Esophagus (tissue), 2 donors: Measurements from ENCODE around the gene GJA5. TPM values are rescaled to one million over a fixed set of nuclear protein-coding genes. Genes with fewer than 3 reads are reported as not detected.
"Not testable (repeated sequence)": the region's sequence is repeated elsewhere in the genome, so short reads cannot be mapped to it uniquely, and the experiment has no call there.

Experiments
- H3K27ac ChIP-seq, 2 donors: one replicate each; pipeline ENCODE4 v1.5.1; 2013; ENCODE audit warnings: low read depth in 2 of 2, mild to moderate bottlenecking in 2 of 2, inconsistent platforms in 1 of 2, low read length in 1 of 2, moderate library complexity in 1 of 2
- H3K27me3 ChIP-seq, 2 donors: one replicate each; pipeline ENCODE4 v1.6.1; 2013; ENCODE audit warnings: low read length in 2 of 2, control low read depth in 1 of 2, mild to moderate bottlenecking in 1 of 2; ENCODE audit not compliant: insufficient read depth in 2 of 2, control insufficient read depth in 1 of 2
- H3K36me3 ChIP-seq, 2 donors: one replicate each; pipeline ENCODE4 v1.6.1; 2013; ENCODE audit warnings: low read length in 1 of 2; ENCODE audit not compliant: control insufficient read depth in 2 of 2, insufficient read depth in 2 of 2
- H3K4me1 ChIP-seq, 2 donors: one replicate each; pipeline ENCODE4 v1.6.1; 2013; ENCODE audit warnings: low read length in 1 of 2; ENCODE audit not compliant: control insufficient read depth in 2 of 2, insufficient read depth in 2 of 2
- H3K4me3 ChIP-seq, 2 donors: one replicate each; pipeline ENCODE4 v1.5.1; 2013; ENCODE audit warnings: low read length in 2 of 2, mild to moderate bottlenecking in 2 of 2, low read depth in 1 of 2, moderate library complexity in 1 of 2
- H3K9me3 ChIP-seq, 2 donors: one replicate each; pipeline ENCODE4 v1.6.1; 2013; ENCODE audit warnings: mild to moderate bottlenecking in 2 of 2, low read depth in 1 of 2, low read length in 1 of 2, moderate library complexity in 1 of 2; ENCODE audit not compliant: control insufficient read depth in 2 of 2, insufficient read depth in 1 of 2
- WGBS, 2 donors: extraction: QIAGEN DNeasy Blood & Tissue Kit; methylation state at CpG; one replicate each; pipeline ENCODE4 v1.1.7; 2013; 5-methylcytosine and 5-hydroxymethylcytosine counted together
- polyA plus RNA-seq, 2 donors: library from polyadenylated mRNA; stranded (reverse); fragments of 200-250 nt; gene quantifications; one replicate each; pipeline ENCODE4 v1.2.3, GENCODE V29; 2013
- donor health status: healthy with polysubstance abuse.
- donor health status: Bipolar disorder and iron deficiency.

Gene GJA5
- polyA plus RNA-seq, 2 donors = 0.37 to 1.4 TPM

GRCh38 chr1:147738739-147739476, 21.5 kb downstream of the GJA5 start:
- no peaks in the 10 kb centered on the region for H3K9me3 ChIP-seq
- H3K4me3 ChIP-seq = no peak overlapping the region
- 89% methylated on average over 6 of the region's 6 CpGs for WGBS, 2 donors
- H3K27me3 ChIP-seq = no peaks in the 10 kb centered on the region
- H3K36me3 ChIP-seq = no peaks in the 10 kb centered on the region
- H3K27ac ChIP-seq = no peak overlapping the region
- no peaks in the 10 kb centered on the region for H3K4me1 ChIP-seq

- no peak overlapping the region for H3K4me3 ChIP-seq
- no peaks in the 10 kb centered on the region for H3K4me1 ChIP-seq
- H3K9me3 ChIP-seq = no peaks in the 10 kb centered on the region
- 95 to 98% methylated on average over 2 of the region's 2 CpGs for WGBS, 2 donors
- H3K36me3 ChIP-seq = no peaks in the 10 kb centered on the region
- H3K27ac ChIP-seq = no peak overlapping the region
- no peaks in the 10 kb centered on the region for H3K27me3 ChIP-seq
These were observed 22.3 kb downstream of the GJA5 start for GRCh38 chr1:147738129-147738528.

GRCh38 chr1:147736883-147737282, 23.5 kb downstream of the GJA5 start:
- H3K36me3 ChIP-seq = no peaks in the 10 kb centered on the region

GRCh38 chr1:147735423-147735822, 25.0 kb downstream of the GJA5 start:
- H3K4me1 ChIP-seq = no peaks in the 10 kb centered on the region
- H3K27ac ChIP-seq = no peak overlapping the region
- 98 to 100% methylated on average over 1 of the region's 1 CpG for WGBS, 2 donors
- H3K4me3 ChIP-seq = no peak overlapping the region
- no peaks in the 10 kb centered on the region for H3K9me3 ChIP-seq
- no peaks in the 10 kb centered on the region for H3K36me3 ChIP-seq
- H3K27me3 ChIP-seq = no peaks in the 10 kb centered on the region

More at GRCh38 chr1:147736883-147737282, 23.5 kb downstream of the GJA5 start:
- H3K4me1 ChIP-seq = no peaks in the 10 kb centered on the region
- no peaks in the 10 kb centered on the region for H3K9me3 ChIP-seq
- H3K4me3 ChIP-seq = no peak overlapping the region
- no peaks in the 10 kb centered on the region for H3K27me3 ChIP-seq
- no peak overlapping the region for H3K27ac ChIP-seq

GRCh38 chr1:147734291-147734841, 26.0 kb downstream of the GJA5 start:
- WGBS, 2 donors = 71 to 73% methylated on average over 4 of the region's 4 CpGs
- H3K27me3 ChIP-seq, H3K4me3 ChIP-seq, H3K36me3 ChIP-seq, H3K4me1 ChIP-seq, H3K27ac ChIP-seq, H3K9me3 ChIP-seq: not testable (repeated sequence)

GRCh38 chr1:147729315-147729714, 31.1 kb downstream of the GJA5 start:
- Histone ChIP-seq H3K4me1 (no peaks in the 10 kb centered on the region), H3K36me3 (no peaks in the 10 kb centered on the region), H3K27ac (no peak overlapping the region), H3K4me3 (no peak overlapping the region), H3K27me3 (no peaks in the 10 kb centered on the region), H3K9me3 (no peaks in the 10 kb centered on the region)
- 87 to 88% methylated on average over 2 of the region's 2 CpGs for WGBS, 2 donors

GRCh38 chr1:147726168-147726567, 34.2 kb downstream of the GJA5 start:
- WGBS, 2 donors = 68% methylated on average over 2 of the region's 2 CpGs

GRCh38 chr1:147725685-147726084, 34.7 kb downstream of the GJA5 start:
- H3K36me3 ChIP-seq = no peaks in the 10 kb centered on the region
- no peak overlapping the region for H3K27ac ChIP-seq
- no peaks in the 10 kb centered on the region for H3K27me3 ChIP-seq
- 84% methylated on average over 3 of the region's 3 CpGs for WGBS, 2 donors
- H3K4me1 ChIP-seq = no peaks in the 10 kb centered on the region
- no peak overlapping the region for H3K4me3 ChIP-seq
- no peaks in the 10 kb centered on the region for H3K9me3 ChIP-seq

More at GRCh38 chr1:147726168-147726567, 34.2 kb downstream of the GJA5 start:
- H3K27me3 ChIP-seq = no peaks in the 10 kb centered on the region
- H3K9me3 ChIP-seq = no peaks in the 10 kb centered on the region
- H3K4me1 ChIP-seq = no peaks in the 10 kb centered on the region
- H3K36me3 ChIP-seq = no peaks in the 10 kb centered on the region
- no peak overlapping the region for H3K27ac ChIP-seq
- no peak overlapping the region for H3K4me3 ChIP-seq

GRCh38 chr1:147723691-147724323, 36.6 kb downstream of the GJA5 start:
- peaks cover 2 to 4% of the 10 kb centered on the region in 2 donors for H3K4me1 ChIP-seq
- H3K4me3 ChIP-seq = no peak overlapping the region
- WGBS, 2 donors = 54 to 57% methylated on average over 7 of the region's 7 CpGs
- no peaks in the 10 kb centered on the region for H3K36me3 ChIP-seq
- no peaks in the 10 kb centered on the region for H3K27me3 ChIP-seq
- no peaks in the 10 kb centered on the region for H3K9me3 ChIP-seq
- no peak overlapping the region for H3K27ac ChIP-seq
